PC-3 (cell line): ENCODE data around the gene ST3GAL5.

ENCODE experiments used
- CTCF ChIP-seq: fragments of 300-600 bp; sonication (generic); conservative IDR thresholded peaks from 2 replicates; pipeline ENCODE4 v1.5.1; 2017; ENCODE audit warnings: antibody characterized with exemption, low read depth, mild to moderate bottlenecking, low read length
- EZH2phosphoT487 ChIP-seq: fragments of 300-600 bp; sonication (generic); IDR thresholded peaks from 2 replicates; pipeline ENCODE4 v1.6.1; 2018; ENCODE audit warnings: mild to moderate bottlenecking, antibody characterized with exemption, low read length, borderline replicate concordance

GRCh38 chr2:85787282-85787980, 101.4 kb downstream of the ST3GAL5 start:
- TF ChIP-seq CTCF (no peak), EZH2phosphoT487 (no peak)
